ENCODE results near the gene EPAS1.

GRCh38 chr2:46350029-46350689 lies 53.0 kb downstream of the EPAS1 start:
- TF ChIP-seq CTCF (IDR thresholded peaks at IDR 0.05) (no peak), POLR2A (IDR thresholded peaks at IDR 0.05) (no peak)

All from thyroid gland (tissue), 4 donors.